UCSD-AML1 (cell line): Measurements from ENCODE around the gene IGDCC3.
"Not testable (repeated sequence)": the region's sequence is repeated elsewhere in the genome, so short reads cannot be mapped to it uniquely, and the experiment has no call there.

Experiments
- DNase-seq: peaks from one replicate; lab custom pipeline; 2025; ENCODE audit not compliant: unreplicated experiment; lab: John Stamatoyannopoulos, UW

The IGDCC3 gene

GRCh38 chr15:65371976-65372786 is 5.6 kb downstream of the IGDCC3 start:
- DNase-seq, result no peak

- no peak for DNase-seq
Observed at GRCh38 chr15:65370885-65371284, 6.9 kb downstream of the IGDCC3 start.

GRCh38 chr15:65369651-65370050 is 8.2 kb downstream of the IGDCC3 start:
- no peak for DNase-seq

GRCh38 chr15:65369212-65369547 is 8.6 kb downstream of the IGDCC3 start:
- DNase-seq, result no peak

- DNase-seq, result no peak
Observed at GRCh38 chr15:65368302-65369211, 9.2 kb downstream of the IGDCC3 start.

GRCh38 chr15:65366122-65366892 is 11.5 kb downstream of the IGDCC3 start:
- DNase-seq, result no peak

GRCh38 chr15:65365229-65365628 is 12.6 kb downstream of the IGDCC3 start:
- DNase-seq, result no peak

GRCh38 chr15:65363766-65364165 is 14.0 kb downstream of the IGDCC3 start:
- no peak for DNase-seq

- DNase-seq, result no peak
Observed at GRCh38 chr15:65363306-65363705, 14.5 kb downstream of the IGDCC3 start.

- DNase-seq, result no peak
Observed at GRCh38 chr15:65362491-65362890, 15.3 kb downstream of the IGDCC3 start.

GRCh38 chr15:65361708-65362459 is 15.9 kb downstream of the IGDCC3 start:
- no peak for DNase-seq

- no peak for DNase-seq
Observed at GRCh38 chr15:65360506-65360905, 17.3 kb downstream of the IGDCC3 start.

GRCh38 chr15:65355988-65356353 is 21.8 kb downstream of the IGDCC3 start:
- DNase-seq, result no peak

GRCh38 chr15:65355173-65355987 is 22.4 kb downstream of the IGDCC3 start:
- no peak for DNase-seq

GRCh38 chr15:65354835-65355172 is 23.0 kb downstream of the IGDCC3 start:
- DNase-seq, result no peak

GRCh38 chr15:65351972-65352371 is 25.8 kb downstream of the IGDCC3 start:
- not testable (repeated sequence) for DNase-seq

- DNase-seq, result no peak
Observed at GRCh38 chr15:65349338-65349737, 28.5 kb downstream of the IGDCC3 start.

GRCh38 chr15:65347756-65348155 is 30.0 kb downstream of the IGDCC3 start:
- DNase-seq, result not testable (repeated sequence)

- DNase-seq, result no peak
Observed at GRCh38 chr15:65346856-65347598, 30.8 kb downstream of the IGDCC3 start.
